ENCODE results near the gene OR5H1.

OR5H1 gene
- 0 reads per million in 3 donors for total RNA-seq

GRCh38 chr3:98130421-98130820 lies at the start of gene OR5H1:
Gene OR5H1 (plus strand): TSS chr3:98130721. CDS start chr3:98132698, 1,977 bp downstream.
- no peaks in the 10 kb centered on the region for H3K36me3 ChIP-seq (ENCODE audit: control insufficient read depth, insufficient read depth, low read length)
- no peaks in the 10 kb centered on the region for H3K27me3 ChIP-seq (replicated peaks; ENCODE audit: control insufficient read depth, insufficient read depth, low read length, poor library complexity, severe bottlenecking)
- H3K9me3 ChIP-seq (ENCODE audit: control insufficient read depth, low read length) = no peaks in the 10 kb centered on the region
- DNase-seq = no peak
- no peak within 1 kb of the TSS for H3K4me3 ChIP-seq (ENCODE audit: insufficient read depth, low read depth, low read length, poor library complexity, severe bottlenecking)
- H3K4me1 ChIP-seq (ENCODE audit: control insufficient read depth, insufficient read depth, low read length, poor library complexity, severe bottlenecking) = no peaks in the 10 kb centered on the region
- no peak within 1 kb of the TSS for H3K27ac ChIP-seq (ENCODE audit: insufficient read depth, low read length, poor library complexity, severe bottlenecking)

GRCh38 chr3:98086873-98087272 lies 43.6 kb upstream of the OR5H1 start, which contains the start of gene OR5AC2:
Gene OR5AC2 (plus strand): TSS chr3:98087173. CDS start chr3:98087173, 0 bp downstream.
- H3K27me3 ChIP-seq (replicated peaks; ENCODE audit: control insufficient read depth, insufficient read depth, low read length, poor library complexity, severe bottlenecking) = no peaks in the 10 kb centered on the region

GRCh38 chr3:98095882-98096281 lies 34.6 kb upstream of the OR5H1 start:
- Histone ChIP-seq H3K36me3 (ENCODE audit: control insufficient read depth, insufficient read depth, low read length) (no peaks in the 10 kb centered on the region), H3K27me3 (replicated peaks; ENCODE audit: control insufficient read depth, insufficient read depth, low read length, poor library complexity, severe bottlenecking) (no peaks in the 10 kb centered on the region), H3K4me1 (ENCODE audit: control insufficient read depth, insufficient read depth, low read length, poor library complexity, severe bottlenecking) (no peaks in the 10 kb centered on the region), H3K4me3 (ENCODE audit: insufficient read depth, low read depth, low read length, poor library complexity, severe bottlenecking) (no peak overlapping the region), H3K9me3 (ENCODE audit: control insufficient read depth, low read length) (no peaks in the 10 kb centered on the region), H3K27ac (ENCODE audit: insufficient read depth, low read length, poor library complexity, severe bottlenecking) (no peak overlapping the region)
- DNase-seq = no peak

More at GRCh38 chr3:98086873-98087272, 43.6 kb upstream of the OR5H1 start, which contains the start of gene OR5AC2:
- Histone ChIP-seq H3K36me3 (ENCODE audit: control insufficient read depth, insufficient read depth, low read length) (no peaks in the 10 kb centered on the region), H3K9me3 (ENCODE audit: control insufficient read depth, low read length) (no peaks in the 10 kb centered on the region), H3K27ac (ENCODE audit: insufficient read depth, low read length, poor library complexity, severe bottlenecking) (no peak within 1 kb of the TSS), H3K4me3 (ENCODE audit: insufficient read depth, low read depth, low read length, poor library complexity, severe bottlenecking) (no peak within 1 kb of the TSS), H3K4me1 (ENCODE audit: control insufficient read depth, insufficient read depth, low read length, poor library complexity, severe bottlenecking) (no peaks in the 10 kb centered on the region)
- DNase-seq = no peak

GRCh38 chr3:98099848-98100247 lies 30.7 kb upstream of the OR5H1 start:
- no peaks in the 10 kb centered on the region for H3K36me3 ChIP-seq (ENCODE audit: control insufficient read depth, insufficient read depth, low read length)
- H3K27me3 ChIP-seq (replicated peaks; ENCODE audit: control insufficient read depth, insufficient read depth, low read length, poor library complexity, severe bottlenecking) = no peaks in the 10 kb centered on the region
- no peak overlapping the region for H3K4me3 ChIP-seq (ENCODE audit: insufficient read depth, low read depth, low read length, poor library complexity, severe bottlenecking)
- no peaks in the 10 kb centered on the region for H3K9me3 ChIP-seq (ENCODE audit: control insufficient read depth, low read length)
- H3K4me1 ChIP-seq (ENCODE audit: control insufficient read depth, insufficient read depth, low read length, poor library complexity, severe bottlenecking) = no peaks in the 10 kb centered on the region
- DNase-seq = no peak
- H3K27ac ChIP-seq (ENCODE audit: insufficient read depth, low read length, poor library complexity, severe bottlenecking) = no peak overlapping the region

- Histone ChIP-seq H3K4me1 (ENCODE audit: control insufficient read depth, insufficient read depth, low read length, poor library complexity, severe bottlenecking) (no peaks in the 10 kb centered on the region), H3K27me3 (replicated peaks; ENCODE audit: control insufficient read depth, insufficient read depth, low read length, poor library complexity, severe bottlenecking) (no peaks in the 10 kb centered on the region), H3K27ac (ENCODE audit: insufficient read depth, low read length, poor library complexity, severe bottlenecking) (no peak overlapping the region), H3K36me3 (ENCODE audit: control insufficient read depth, insufficient read depth, low read length) (no peaks in the 10 kb centered on the region), H3K9me3 (ENCODE audit: control insufficient read depth, low read length) (no peaks in the 10 kb centered on the region), H3K4me3 (ENCODE audit: insufficient read depth, low read depth, low read length, poor library complexity, severe bottlenecking) (no peak overlapping the region)
- DNase-seq = no peak
Measured at GRCh38 chr3:98108162-98108561, 22.4 kb upstream of the OR5H1 start.

- Histone ChIP-seq H3K4me1 (ENCODE audit: control insufficient read depth, insufficient read depth, low read length, poor library complexity, severe bottlenecking) (no peaks in the 10 kb centered on the region), H3K4me3 (ENCODE audit: insufficient read depth, low read depth, low read length, poor library complexity, severe bottlenecking) (no peak overlapping the region), H3K27ac (ENCODE audit: insufficient read depth, low read length, poor library complexity, severe bottlenecking) (no peak overlapping the region), H3K9me3 (ENCODE audit: control insufficient read depth, low read length) (no peaks in the 10 kb centered on the region), H3K27me3 (replicated peaks; ENCODE audit: control insufficient read depth, insufficient read depth, low read length, poor library complexity, severe bottlenecking) (no peaks in the 10 kb centered on the region), H3K36me3 (ENCODE audit: control insufficient read depth, insufficient read depth, low read length) (no peaks in the 10 kb centered on the region)
- DNase-seq = no peak
Measured at GRCh38 chr3:98109807-98110549, 20.5 kb upstream of the OR5H1 start.

- no peak for DNase-seq
- Histone ChIP-seq H3K4me3 (ENCODE audit: insufficient read depth, low read depth, low read length, poor library complexity, severe bottlenecking) (no peak overlapping the region), H3K27ac (ENCODE audit: insufficient read depth, low read length, poor library complexity, severe bottlenecking) (no peak overlapping the region), H3K9me3 (ENCODE audit: control insufficient read depth, low read length) (no peaks in the 10 kb centered on the region), H3K27me3 (replicated peaks; ENCODE audit: control insufficient read depth, insufficient read depth, low read length, poor library complexity, severe bottlenecking) (no peaks in the 10 kb centered on the region), H3K36me3 (ENCODE audit: control insufficient read depth, insufficient read depth, low read length) (no peaks in the 10 kb centered on the region), H3K4me1 (ENCODE audit: control insufficient read depth, insufficient read depth, low read length, poor library complexity, severe bottlenecking) (no peaks in the 10 kb centered on the region)
Measured at GRCh38 chr3:98110550-98110908, 20.0 kb upstream of the OR5H1 start.

GRCh38 chr3:98114264-98114663 lies 16.3 kb upstream of the OR5H1 start:
- no peak overlapping the region for H3K27ac ChIP-seq (ENCODE audit: insufficient read depth, low read length, poor library complexity, severe bottlenecking)

GRCh38 chr3:98115717-98116116 lies 14.8 kb upstream of the OR5H1 start:
- no peaks in the 10 kb centered on the region for H3K36me3 ChIP-seq (ENCODE audit: control insufficient read depth, insufficient read depth, low read length)
- H3K4me1 ChIP-seq (ENCODE audit: control insufficient read depth, insufficient read depth, low read length, poor library complexity, severe bottlenecking) = no peaks in the 10 kb centered on the region
- H3K27me3 ChIP-seq (replicated peaks; ENCODE audit: control insufficient read depth, insufficient read depth, low read length, poor library complexity, severe bottlenecking) = no peaks in the 10 kb centered on the region
- DNase-seq = no peak
- H3K27ac ChIP-seq (ENCODE audit: insufficient read depth, low read length, poor library complexity, severe bottlenecking) = no peak overlapping the region
- no peaks in the 10 kb centered on the region for H3K9me3 ChIP-seq (ENCODE audit: control insufficient read depth, low read length)
- H3K4me3 ChIP-seq (ENCODE audit: insufficient read depth, low read depth, low read length, poor library complexity, severe bottlenecking) = no peak overlapping the region

More at GRCh38 chr3:98114264-98114663, 16.3 kb upstream of the OR5H1 start:
- no peak overlapping the region for H3K4me3 ChIP-seq (ENCODE audit: insufficient read depth, low read depth, low read length, poor library complexity, severe bottlenecking)
- no peaks in the 10 kb centered on the region for H3K9me3 ChIP-seq (ENCODE audit: control insufficient read depth, low read length)
- DNase-seq = no peak
- H3K36me3 ChIP-seq (ENCODE audit: control insufficient read depth, insufficient read depth, low read length) = no peaks in the 10 kb centered on the region
- no peaks in the 10 kb centered on the region for H3K4me1 ChIP-seq (ENCODE audit: control insufficient read depth, insufficient read depth, low read length, poor library complexity, severe bottlenecking)
- no peaks in the 10 kb centered on the region for H3K27me3 ChIP-seq (replicated peaks; ENCODE audit: control insufficient read depth, insufficient read depth, low read length, poor library complexity, severe bottlenecking)

- Histone ChIP-seq H3K9me3 (ENCODE audit: control insufficient read depth, low read length) (no peaks in the 10 kb centered on the region), H3K4me1 (ENCODE audit: control insufficient read depth, insufficient read depth, low read length, poor library complexity, severe bottlenecking) (no peaks in the 10 kb centered on the region), H3K36me3 (ENCODE audit: control insufficient read depth, insufficient read depth, low read length) (no peaks in the 10 kb centered on the region), H3K27ac (ENCODE audit: insufficient read depth, low read length, poor library complexity, severe bottlenecking) (no peak overlapping the region), H3K27me3 (replicated peaks; ENCODE audit: control insufficient read depth, insufficient read depth, low read length, poor library complexity, severe bottlenecking) (no peaks in the 10 kb centered on the region), H3K4me3 (ENCODE audit: insufficient read depth, low read depth, low read length, poor library complexity, severe bottlenecking) (no peak overlapping the region)
- DNase-seq = no peak
Measured at GRCh38 chr3:98136631-98137030, 6.1 kb downstream of the OR5H1 start.

Data from effector memory CD4-positive, alpha-beta T cell (primary cell).